Neural cell (in vitro differentiated cells): Measurements from ENCODE around the gene AEBP1.

Experiments used
- CTCF ChIP-seq: fragments of 450-650 bp; IDR thresholded peaks from 2 replicates; pipeline ENCODE4 v1.5.1; 2014; ENCODE audit warnings: antibody characterized with exemption, mild to moderate bottlenecking, moderate library complexity; ENCODE audit not compliant: poor library complexity, severe bottlenecking
- EP300 ChIP-seq: fragments of 450-650 bp; conservative IDR thresholded peaks from 2 replicates; pipeline ENCODE4 v1.6.1; 2014; ENCODE audit warnings: antibody characterized with exemption, mild to moderate bottlenecking, moderate library complexity; ENCODE audit not compliant: poor library complexity, severe bottlenecking
- EZH2 ChIP-seq: fragments of 200-600, 300-800 bp; shearing (Covaris generic), sonication (generic); IDR thresholded peaks from 2 replicates; pipeline ENCODE4 v1.6.1; 2014; ENCODE audit warnings: antibody characterized with exemption, low read length, borderline replicate concordance, mild to moderate bottlenecking; ENCODE audit not compliant: insufficient read depth, poor library complexity, severe bottlenecking
- POLR2AphosphoS5 ChIP-seq: IDR thresholded peaks from 2 replicates; pipeline ENCODE4 v1.6.1; 2012
- REST ChIP-seq: IDR thresholded peaks from 2 replicates; pipeline ENCODE4 v1.6.1; 2012; ENCODE audit warnings: borderline replicate concordance

GRCh38 chr7:44059219-44060090 is 44.7 kb upstream of the AEBP1 start:
- TF ChIP-seq REST (no peak), CTCF (no peak), EZH2 (no peak), EP300 (no peak), POLR2AphosphoS5 (no peak)
